Liver (tissue), 3 donors: ENCODE data around the gene DNAAF3.

Experiments used
- NR2F2 ChIP-seq: IDR thresholded peaks from 2 replicates; pipeline ENCODE4 v1.6.1; 2016; ENCODE audit warnings: antibody characterized with exemption
- RAD21 ChIP-seq, 2 donors: IDR thresholded peaks; 2 replicates each; pipeline ENCODE4 v1.6.1; 2016; ENCODE audit warnings: antibody characterized with exemption in 2 of 2, mild to moderate bottlenecking in 2 of 2
- TF ChIP-seq, protein P1 (sequence below): fragments of 150-350 bp; IDR thresholded peaks from 2 replicates; pipeline ENCODE4 v1.5.1; 2017; ENCODE audit warnings: improper control_type of control experiment, low read depth, low read length; ENCODE audit not compliant: missing input control
- donor health status: healthy.
- donor health status: healthy.

DNA sequence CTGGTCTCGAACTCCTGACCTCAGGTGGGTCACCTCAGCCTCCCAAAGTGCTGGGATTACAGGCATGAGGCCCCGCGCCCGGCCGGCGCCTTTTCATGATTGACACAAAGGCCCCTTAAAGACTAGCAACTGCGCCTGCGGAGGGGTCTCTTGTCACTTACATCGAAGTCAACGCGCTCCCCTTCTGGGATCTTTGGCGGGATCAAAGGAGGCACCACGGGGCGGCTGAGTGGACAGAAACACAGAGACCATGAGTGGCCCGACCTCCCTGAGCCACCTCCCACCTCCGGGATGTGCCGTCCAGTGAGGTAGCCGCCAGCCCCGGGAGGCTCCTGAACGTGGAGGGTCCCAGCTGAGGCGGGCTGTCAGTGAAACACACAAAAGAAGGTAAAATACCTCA, 24.7 kb downstream of the DNAAF3 start:
- no peak for TF ChIP-seq RAD21 (IDR thresholded peaks at IDR 0.05)
- TF ChIP-seq, protein P1, sequence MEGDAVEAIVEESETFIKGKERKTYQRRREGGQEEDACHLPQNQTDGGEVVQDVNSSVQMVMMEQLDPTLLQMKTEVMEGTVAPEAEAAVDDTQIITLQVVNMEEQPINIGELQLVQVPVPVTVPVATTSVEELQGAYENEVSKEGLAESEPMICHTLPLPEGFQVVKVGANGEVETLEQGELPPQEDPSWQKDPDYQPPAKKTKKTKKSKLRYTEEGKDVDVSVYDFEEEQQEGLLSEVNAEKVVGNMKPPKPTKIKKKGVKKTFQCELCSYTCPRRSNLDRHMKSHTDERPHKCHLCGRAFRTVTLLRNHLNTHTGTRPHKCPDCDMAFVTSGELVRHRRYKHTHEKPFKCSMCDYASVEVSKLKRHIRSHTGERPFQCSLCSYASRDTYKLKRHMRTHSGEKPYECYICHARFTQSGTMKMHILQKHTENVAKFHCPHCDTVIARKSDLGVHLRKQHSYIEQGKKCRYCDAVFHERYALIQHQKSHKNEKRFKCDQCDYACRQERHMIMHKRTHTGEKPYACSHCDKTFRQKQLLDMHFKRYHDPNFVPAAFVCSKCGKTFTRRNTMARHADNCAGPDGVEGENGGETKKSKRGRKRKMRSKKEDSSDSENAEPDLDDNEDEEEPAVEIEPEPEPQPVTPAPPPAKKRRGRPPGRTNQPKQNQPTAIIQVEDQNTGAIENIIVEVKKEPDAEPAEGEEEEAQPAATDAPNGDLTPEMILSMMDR, result no peak
- TF ChIP-seq NR2F2, result no peak
